HepG2 (cell line): Measurements from ENCODE around the gene ANTXRL. TPM values are rescaled to one million over a fixed set of nuclear protein-coding genes. Genes with fewer than 3 reads are reported as not detected.
A peak's percentile ranks its signal among the peaks of the same experiment; 100 is the strongest.

Source experiments
- ATAC-seq: fragments of 200-7000 bp; cut with Tn5 transposase; 3 replicates; pipeline ENCODE4 v1.9.1; 2020; ENCODE audit warnings: mild to moderate bottlenecking, moderate library complexity
- BruUV-seq: library from RNA; stranded (reverse); fragments of 400-500 nt; replicated peaks from 2 replicates; lab custom pipeline; 2021; lab: Mats Ljungman, UMichigan
- CTCF ChIA-PET: fragments of 300-600 bp; formaldehyde crosslinking; extraction: SDS; loops from one replicate; lab custom pipeline; 2021; ENCODE audit warnings: low total read pairs, inconsistent platforms, low intra/inter-chr PET ratio; lab: Yijun Ruan, JAX
- POLR2A ChIA-PET: fragments of 350-600 bp; sonication (Branson Sonifier 250); formaldehyde crosslinking; loops from one replicate; lab custom pipeline; 2020; ENCODE audit warnings: antibody characterized with exemption, inconsistent platforms; lab: Yijun Ruan, JAX
- DNase-seq: peaks from one replicate; pipeline ENCODE4 v3.0.0-alpha.2; 2015; ENCODE audit warnings: low spot score
- FAIRE-seq: peaks from 3 replicates; lab custom pipeline; 2011; peaks lifted over from hg19 to GRCh38; lab: Jason Lieb, UNC
- H2AFZ ChIP-seq: one replicate; pipeline ENCODE4 v1.6.1; 2011; ENCODE audit warnings: low read length, inconsistent platforms
- H3K27ac ChIP-seq: fragments of 300-600 bp; 3 replicates; pipeline ENCODE4 v1.8.0; 2011; ENCODE audit warnings: mixed run types, mild to moderate bottlenecking, mixed read lengths, low read length, inconsistent platforms; ENCODE audit not compliant: insufficient read depth; ENCODE audit errors: extremely low read length
- H3K27me3 ChIP-seq, 2 experiments: fragments of 200-600 bp in 1 of 2; 2 replicates in 1 of 2; 3 replicates in 1 of 2; pipeline versions ENCODE4 v1.6.0 to v1.8.0; 2011; ENCODE audit warnings: low read length in 2 of 2, mild to moderate bottlenecking in 2 of 2, moderate library complexity in 2 of 2, inconsistent platforms in 1 of 2; ENCODE audit not compliant: insufficient read depth in 2 of 2, control insufficient read depth in 1 of 2
- H3K36me3 ChIP-seq, 2 experiments: fragments of 200-600 bp in 1 of 2; replicated peaks in 1 of 2; 2 replicates in 1 of 2; 3 replicates in 1 of 2; pipeline versions ENCODE4 v1.5.1 to v1.8.0; 2011; ENCODE audit warnings: low read length in 2 of 2, inconsistent platforms in 1 of 2; ENCODE audit not compliant: insufficient read depth in 2 of 2, control insufficient read depth in 1 of 2
- H3K4me1 ChIP-seq: 2 replicates; pipeline ENCODE4 v1.5.1; 2012; ENCODE audit warnings: low read length, inconsistent platforms; ENCODE audit not compliant: insufficient read depth
- H3K4me2 ChIP-seq: 2 replicates; pipeline ENCODE4 v1.6.0; 2011; ENCODE audit warnings: low read depth, low read length, inconsistent platforms
- H3K4me3 ChIP-seq, 3 experiments: fragments of 200-600 bp in 1 of 3; sonication (generic), shearing (Covaris generic) in 1 of 3; replicated peaks in 1 of 3; 2 replicates each; pipeline ENCODE4 v1.5.1; 2011 to 2016; ENCODE audit warnings: low read length in 3 of 3, inconsistent platforms in 2 of 3, low read depth in 2 of 3, mild to moderate bottlenecking in 2 of 3, control low read depth in 1 of 3, mixed read lengths in 1 of 3; ENCODE audit not compliant: insufficient read depth in 1 of 3
- H3K79me2 ChIP-seq: one replicate; pipeline ENCODE4 v1.6.1; 2011; ENCODE audit warnings: low read length, inconsistent platforms; ENCODE audit not compliant: insufficient read depth
- H3K9ac ChIP-seq: 2 replicates; pipeline ENCODE4 v1.6.0; 2011; ENCODE audit warnings: mild to moderate bottlenecking, low read depth, low read length, inconsistent platforms; ENCODE audit not compliant: insufficient read depth
- H3K9me3 ChIP-seq: 2 replicates; pipeline ENCODE4 v1.5.1; 2012; ENCODE audit warnings: mild to moderate bottlenecking, low read length
- H4K20me1 ChIP-seq: 2 replicates; pipeline ENCODE4 v1.6.0; 2011; ENCODE audit warnings: inconsistent platforms, mild to moderate bottlenecking, low read length, moderate library complexity; ENCODE audit not compliant: insufficient read depth
- AHDC1 ChIP-seq: sonication (generic); formaldehyde crosslinking; IDR thresholded peaks from 2 replicates; pipeline ENCODE4 v1.5.1; 2020; ENCODE audit warnings: mild to moderate bottlenecking, missing genetic modification reagents, borderline replicate concordance
- GFI1 ChIP-seq: sonication (generic); formaldehyde crosslinking; IDR thresholded peaks from 2 replicates; pipeline ENCODE4 v1.5.0; 2020; ENCODE audit warnings: missing genetic modification reagents, mild to moderate bottlenecking, borderline replicate concordance
- MTA1 ChIP-seq: sonication (generic); formaldehyde crosslinking; IDR thresholded peaks from 2 replicates; pipeline ENCODE4 v1.4.0; 2020; ENCODE audit warnings: missing genetic modification reagents, mild to moderate bottlenecking, borderline replicate concordance
- PCBP2 ChIP-seq: fragments of 200-400 bp; formaldehyde crosslinking; optimal IDR thresholded peaks from 2 replicates; pipeline ENCODE3; 2018; ENCODE audit warnings: low read length, low read depth; ENCODE audit not compliant: poor library complexity, severe bottlenecking
- PPARG ChIP-seq: conservative IDR thresholded peaks from 2 replicates; pipeline ENCODE4 v1.6.1; 2016; ENCODE audit warnings: missing biosample characterization, missing genetic modification reagents
- THAP9 ChIP-seq: sonication (generic); formaldehyde crosslinking; IDR thresholded peaks from 2 replicates; pipeline ENCODE4; 2020; ENCODE audit warnings: missing genetic modification reagents, mild to moderate bottlenecking, borderline replicate concordance
- TOE1 ChIP-seq: sonication (generic); formaldehyde crosslinking; IDR thresholded peaks from 2 replicates; pipeline ENCODE4 v1.4.0; 2020; ENCODE audit warnings: mild to moderate bottlenecking, missing genetic modification reagents
- ZBTB49 ChIP-seq: sonication (generic); formaldehyde crosslinking; IDR thresholded peaks from 2 replicates; pipeline ENCODE4 v1.4.0; 2020; ENCODE audit warnings: missing genetic modification reagents, borderline replicate concordance
- ZNF367 ChIP-seq: sonication (generic); formaldehyde crosslinking; IDR thresholded peaks from 2 replicates; pipeline ENCODE4 v1.4.0; 2020; ENCODE audit warnings: missing genetic modification reagents, borderline replicate concordance
- ZNF781 ChIP-seq: sonication (generic); formaldehyde crosslinking; IDR thresholded peaks from 2 replicates; pipeline ENCODE4 v1.5.1; 2020; ENCODE audit warnings: borderline replicate concordance, mild to moderate bottlenecking, missing genetic modification reagents; ENCODE audit errors: not compliant biosample characterization
- WGBS: methylation state at CpG from one replicate; pipeline ENCODE4 v1.1.6; 2017; ENCODE audit warnings: low lambda C conversion rate; 5-methylcytosine and 5-hydroxymethylcytosine counted together
- in situ Hi-C: cut with HindIII; loops from 2 replicates; pipeline ENCODE4 v1.10.0; 2017; ENCODE audit warnings: low pct_unique_long_range_greater_than_20kb; ENCODE audit not compliant: extremely low pct_ligation_motif_present
- intact Hi-C: fragments of 100-400 bp; cut with micrococcal nuclease; formaldehyde crosslinking; loops from one replicate; pipeline ENCODE4 v1.10.0; 2022; ENCODE audit not compliant: unreplicated experiment
- polyA plus RNA-seq, 8 experiments: library from polyadenylated mRNA; depleted of rRNA in 3 of 8; stranded (reverse) in 7 of 8; unstranded in 1 of 8; fragments of >200 nt; fragmentation: Illumina TruSeq in 4 of 8; extraction: Trizol in 4 of 8; gene quantifications; 2 replicates each; pipeline versions ENCODE4 v1.2.1 to v1.2.3, GENCODE V29; 2011 to 2016; ENCODE audit warnings: low read depth in 4 of 8, missing spikeins in 1 of 8, mixed read lengths in 1 of 8; ENCODE audit not compliant: insufficient read depth in 1 of 8
- total RNA-seq, 5 experiments: library from RNA; depleted of rRNA; stranded (reverse); fragments of >200 nt; fragmentation: Illumina TruSeq; extraction: Trizol; gene quantifications; 2 replicates each; pipeline ENCODE4 v1.2.3, GENCODE V29; 2016; ENCODE audit warnings: low read depth in 1 of 5

ANTXRL gene
- total and polyA plus RNA-seq, 2 of the 13 experiments (the other 11 are each of a cell fraction or from before 2014, with no cell fraction given) = not detected

GRCh38 chr10:46308666-46309450 is 22.1 kb downstream of the ANTXRL start:
- H3K79me2 ChIP-seq = no peaks in the 10 kb centered on the region
- BruUV-seq = no TSS peak
- H3K27ac ChIP-seq = no peak overlapping the region
- ChIA-PET POLR2A (no interaction called here), CTCF (no interaction called here)
- H3K36me3 ChIP-seq = no peaks in the 10 kb centered on the region
- intact Hi-C loops (no loop called here), in situ Hi-C loops (no loop called here)
- no peak overlapping the region for H3K4me3 ChIP-seq
- FAIRE-seq (no peak), DNase-seq (no peak), ATAC-seq (peak; percentile 16; the same call in 2 of the 3 replicates)
- H3K9ac ChIP-seq = no peak overlapping the region
- no peak overlapping the region for H2AFZ ChIP-seq
- H3K4me2 ChIP-seq = no peak overlapping the region
- H3K4me1 ChIP-seq = no peaks in the 10 kb centered on the region
- peaks cover 3 to 38% of the 10 kb centered on the region in 2 experiments; a peak in 2 of 5 replicates for H3K27me3 ChIP-seq
- WGBS = 39% methylated on average over 15 of the region's 21 CpGs
- no peaks in the 10 kb centered on the region for H3K9me3 ChIP-seq
- H4K20me1 ChIP-seq = peaks cover 3% of the 10 kb centered on the region; the same call in 1 of the 2 replicates
- TF ChIP-seq PPARG (CRISPR knock-in tag) (no peak), THAP9 (CRISPR knock-in tag) (no peak), MTA1 (no peak), AHDC1 (CRISPR knock-in tag) (no peak), GFI1 (no peak), ZBTB49 (CRISPR knock-in tag) (no peak), ZNF781 (CRISPR knock-in tag) (no peak), TOE1 (no peak), PCBP2 (no peak), ZNF367 (no peak)
